NCI-H1105 treated with DMSO at 0.1 percent for 48 hours (cell line): Measurements from ENCODE around the gene SYTL2.
"Not testable (repeated sequence)": the region's sequence is repeated elsewhere in the genome, so short reads cannot be mapped to it uniquely, and the experiment has no call there.

Experiments
- DNase-seq: peaks from one replicate; lab custom pipeline; 2025; lab: John Stamatoyannopoulos, UW

The SYTL2 gene

GRCh38 chr11:85682330-85683305 lies 128.3 kb downstream of the SYTL2 start:
- peak; percentile 79 for DNase-seq

- DNase-seq: no peak
Measured at GRCh38 chr11:85680897-85681296, 130.0 kb downstream of the SYTL2 start.

GRCh38 chr11:85679576-85679975 lies 131.4 kb downstream of the SYTL2 start:
- DNase-seq: no peak

GRCh38 chr11:85673393-85673792 lies 137.5 kb downstream of the SYTL2 start:
- no peak for DNase-seq

GRCh38 chr11:85672105-85672902 lies 138.6 kb downstream of the SYTL2 start:
- no peak for DNase-seq

- DNase-seq: not testable (repeated sequence)
Measured at GRCh38 chr11:85670949-85671663, 139.8 kb downstream of the SYTL2 start.

- DNase-seq: no peak
Measured at GRCh38 chr11:85668157-85668556, 142.8 kb downstream of the SYTL2 start.

GRCh38 chr11:85666687-85667086 lies 144.3 kb downstream of the SYTL2 start:
- DNase-seq: no peak

GRCh38 chr11:85665733-85666132 lies 145.2 kb downstream of the SYTL2 start:
- no peak for DNase-seq

- peak; percentile 95 for DNase-seq
Measured at GRCh38 chr11:85664615-85665481, 146.1 kb downstream of the SYTL2 start, which contains the start of gene CREBZF. Gene CREBZF (minus strand): TSS chr11:85665129. CDS start chr11:85664875, 254 bp downstream.

GRCh38 chr11:85663753-85664614 lies 147.0 kb downstream of the SYTL2 start:
- peak; percentile 68 for DNase-seq

GRCh38 chr11:85663080-85663752 lies 147.7 kb downstream of the SYTL2 start:
- DNase-seq: no peak

GRCh38 chr11:85661972-85662664 lies 148.8 kb downstream of the SYTL2 start:
- no peak for DNase-seq

GRCh38 chr11:85658180-85658579 lies 152.8 kb downstream of the SYTL2 start:
- no peak for DNase-seq

GRCh38 chr11:85656777-85657176 lies 154.2 kb downstream of the SYTL2 start:
- DNase-seq: no peak

- not testable (repeated sequence) for DNase-seq
Measured at GRCh38 chr11:85654343-85654742, 156.6 kb downstream of the SYTL2 start.

- DNase-seq: no peak
Measured at GRCh38 chr11:85652786-85653447, 158.0 kb downstream of the SYTL2 start.

- no peak for DNase-seq
Measured at GRCh38 chr11:85651118-85651517, 159.8 kb downstream of the SYTL2 start.
